ENCODE results near the gene PRKN. TPM values are rescaled to one million over a fixed set of nuclear protein-coding genes. Genes with fewer than 3 reads are reported as not detected.

PRKN gene
- total RNA-seq, 1 donor from 2014 or later, result 2.6 TPM

DNA sequence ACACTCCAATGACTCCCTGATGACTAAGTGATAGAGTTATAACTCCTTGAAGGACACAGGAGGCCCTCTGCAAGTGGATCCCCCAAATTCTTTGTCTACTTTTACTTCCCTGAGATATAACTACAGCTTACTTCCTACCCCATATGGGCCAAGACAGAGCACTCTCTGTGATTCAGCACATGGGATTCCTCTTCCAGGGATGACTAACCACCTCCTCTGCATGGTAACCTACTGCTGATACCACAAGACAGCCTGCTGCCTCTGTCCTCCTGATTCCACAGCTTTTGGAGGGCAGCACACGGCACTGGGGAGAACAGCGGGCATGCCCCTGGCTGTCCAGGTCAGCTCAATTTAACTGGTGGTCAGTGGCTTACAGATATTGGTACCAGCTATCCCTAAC, 778.0 kb downstream of the PRKN start:
- no peaks in the 10 kb centered on the region for H3K36me3 ChIP-seq
- no peaks in the 10 kb centered on the region for H3K4me1 ChIP-seq
- H3K27me3 ChIP-seq, result no peaks in the 10 kb centered on the region
- TF ChIP-seq, protein P1, sequence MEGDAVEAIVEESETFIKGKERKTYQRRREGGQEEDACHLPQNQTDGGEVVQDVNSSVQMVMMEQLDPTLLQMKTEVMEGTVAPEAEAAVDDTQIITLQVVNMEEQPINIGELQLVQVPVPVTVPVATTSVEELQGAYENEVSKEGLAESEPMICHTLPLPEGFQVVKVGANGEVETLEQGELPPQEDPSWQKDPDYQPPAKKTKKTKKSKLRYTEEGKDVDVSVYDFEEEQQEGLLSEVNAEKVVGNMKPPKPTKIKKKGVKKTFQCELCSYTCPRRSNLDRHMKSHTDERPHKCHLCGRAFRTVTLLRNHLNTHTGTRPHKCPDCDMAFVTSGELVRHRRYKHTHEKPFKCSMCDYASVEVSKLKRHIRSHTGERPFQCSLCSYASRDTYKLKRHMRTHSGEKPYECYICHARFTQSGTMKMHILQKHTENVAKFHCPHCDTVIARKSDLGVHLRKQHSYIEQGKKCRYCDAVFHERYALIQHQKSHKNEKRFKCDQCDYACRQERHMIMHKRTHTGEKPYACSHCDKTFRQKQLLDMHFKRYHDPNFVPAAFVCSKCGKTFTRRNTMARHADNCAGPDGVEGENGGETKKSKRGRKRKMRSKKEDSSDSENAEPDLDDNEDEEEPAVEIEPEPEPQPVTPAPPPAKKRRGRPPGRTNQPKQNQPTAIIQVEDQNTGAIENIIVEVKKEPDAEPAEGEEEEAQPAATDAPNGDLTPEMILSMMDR (IDR thresholded peaks at IDR 0.05), result no peak
- DNase-seq (ENCODE audit: low spot score in 2 of 2), result no peak
- H3K9me3 ChIP-seq, result no peaks in the 10 kb centered on the region
- intact Hi-C loops (cut with DNase I), result no loop called here
- no peak overlapping the region for H3K4me3 ChIP-seq
- no peak overlapping the region for H3K27ac ChIP-seq

GRCh38 chr6:161948462-161948861, 779.1 kb downstream of the PRKN start:
- no peak overlapping the region for H3K27ac ChIP-seq
- H3K4me1 ChIP-seq, result no peaks in the 10 kb centered on the region
- DNase-seq (ENCODE audit: low spot score in 2 of 2), result no peak
- TF ChIP-seq, protein P1 (IDR thresholded peaks at IDR 0.05), result no peak
- no peaks in the 10 kb centered on the region for H3K36me3 ChIP-seq
- H3K4me3 ChIP-seq, result no peak overlapping the region
- no peaks in the 10 kb centered on the region for H3K9me3 ChIP-seq
- H3K27me3 ChIP-seq, result no peaks in the 10 kb centered on the region
- intact Hi-C loops (cut with DNase I), result no loop called here

DNA sequence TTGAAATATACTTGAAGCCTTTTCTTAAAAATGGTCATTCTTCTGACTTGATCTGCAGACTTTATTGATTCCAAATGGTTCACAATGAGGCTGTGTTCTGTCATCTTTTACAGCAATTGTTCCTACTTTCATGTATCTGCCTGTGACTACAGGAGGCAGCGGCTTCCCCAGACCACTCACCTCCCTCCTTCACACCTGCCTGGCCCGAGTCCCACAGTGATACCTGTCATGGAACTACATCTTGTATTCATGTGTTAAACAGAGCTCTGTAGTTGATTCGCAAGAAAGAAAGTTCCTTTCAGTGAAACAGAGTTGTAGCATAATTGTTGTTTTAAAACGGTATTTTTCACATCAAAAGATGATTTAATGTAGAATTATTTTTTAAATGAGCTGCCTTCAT, 780.2 kb downstream of the PRKN start:
- Histone ChIP-seq H3K4me1 (no peaks in the 10 kb centered on the region), H3K27me3 (no peaks in the 10 kb centered on the region), H3K9me3 (no peaks in the 10 kb centered on the region), H3K27ac (no peak overlapping the region), H3K36me3 (no peaks in the 10 kb centered on the region), H3K4me3 (no peak overlapping the region)
- intact Hi-C loops (cut with DNase I), result no loop called here
- DNase-seq (ENCODE audit: low spot score in 2 of 2), result no peak
- TF ChIP-seq, protein P1 (IDR thresholded peaks at IDR 0.05), result no peak

GRCh38 chr6:161946461-161946860, 781.1 kb downstream of the PRKN start:
- Histone ChIP-seq H3K36me3 (no peaks in the 10 kb centered on the region), H3K27me3 (no peaks in the 10 kb centered on the region), H3K27ac (no peak overlapping the region), H3K4me3 (no peak overlapping the region), H3K9me3 (no peaks in the 10 kb centered on the region), H3K4me1 (no peaks in the 10 kb centered on the region)
- TF ChIP-seq, protein P1 (IDR thresholded peaks at IDR 0.05), result no peak
- no peak for DNase-seq (ENCODE audit: low spot score in 2 of 2)
- intact Hi-C loops (cut with DNase I), result no loop called here

DNA sequence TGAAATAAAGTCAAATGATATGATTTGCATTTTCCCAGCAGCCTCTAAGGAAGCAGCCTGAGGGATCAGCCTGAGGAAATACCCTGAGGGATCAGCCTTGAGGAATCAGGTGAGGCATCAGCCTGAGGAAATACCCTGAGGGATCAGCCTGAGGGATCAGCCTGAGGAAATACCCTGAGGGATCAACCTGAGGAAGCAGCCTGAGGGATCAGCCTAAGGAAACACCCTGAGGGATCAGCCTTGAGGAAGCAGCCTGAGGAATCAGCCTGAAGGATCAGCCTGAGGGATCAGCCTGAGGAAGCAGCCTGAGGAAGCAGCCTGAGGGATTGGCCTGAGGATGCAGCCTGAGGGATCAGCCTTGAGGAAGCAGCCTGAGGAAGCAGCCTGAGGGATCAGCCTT, 784.0 kb downstream of the PRKN start:
- H3K27me3 ChIP-seq, result no peaks in the 10 kb centered on the region
- no peak overlapping the region for H3K4me3 ChIP-seq
- no peaks in the 10 kb centered on the region for H3K9me3 ChIP-seq
- no peak overlapping the region for H3K27ac ChIP-seq
- H3K36me3 ChIP-seq, result no peaks in the 10 kb centered on the region
- H3K4me1 ChIP-seq, result no peaks in the 10 kb centered on the region
- TF ChIP-seq, protein P1 (IDR thresholded peaks at IDR 0.05), result no peak
- intact Hi-C loops (cut with DNase I), result no loop called here
- no peak for DNase-seq (ENCODE audit: low spot score in 2 of 2)

- TF ChIP-seq, protein P1 (IDR thresholded peaks at IDR 0.05), result no peak
- no peak for DNase-seq (ENCODE audit: low spot score in 2 of 2)
- Histone ChIP-seq H3K4me3 (no peak overlapping the region), H3K27me3 (no peaks in the 10 kb centered on the region), H3K9me3 (no peaks in the 10 kb centered on the region), H3K36me3 (no peaks in the 10 kb centered on the region), H3K27ac (no peak overlapping the region), H3K4me1 (no peaks in the 10 kb centered on the region)
- intact Hi-C loops (cut with DNase I), result no loop called here
These were observed 786.0 kb downstream of the PRKN start for GRCh38 chr6:161941565-161941964.
